Hepatocyte (in vitro differentiated cells): ENCODE data around the gene ADAM33. TPM values are rescaled to one million over a fixed set of nuclear protein-coding genes. Genes with fewer than 3 reads are reported as not detected.

Source experiments
- DNase-seq: peaks from one replicate; pipeline ENCODE4 v3.0.0-alpha.2; 2016; ENCODE audit warnings: low spot score
- H2AFZ ChIP-seq: fragments of 200-600 bp; sonication (generic); 2 replicates; pipeline ENCODE4 v1.6.0; 2016; ENCODE audit warnings: antibody characterized with exemption, mild to moderate bottlenecking
- H3K27ac ChIP-seq: fragments of 200-600 bp; sonication (generic); 2 replicates; pipeline ENCODE4 v1.5.1; 2016; ENCODE audit warnings: mild to moderate bottlenecking
- H3K27me3 ChIP-seq: fragments of 200-600 bp; sonication (generic); 2 replicates; pipeline ENCODE4 v1.6.1; 2016
- H3K36me3 ChIP-seq: fragments of 200-600 bp; sonication (generic); replicated peaks from 2 replicates; pipeline ENCODE4 v1.5.1; 2016; ENCODE audit warnings: low read depth; ENCODE audit not compliant: insufficient read depth
- H3K4me1 ChIP-seq: fragments of 200-600 bp; sonication (generic); 2 replicates; pipeline ENCODE4 v1.5.1; 2016; ENCODE audit warnings: mild to moderate bottlenecking, moderate library complexity; ENCODE audit not compliant: insufficient read depth
- H3K4me2 ChIP-seq: fragments of 200-600 bp; sonication (generic); 2 replicates; pipeline ENCODE4 v1.6.0; 2016
- H3K4me3 ChIP-seq: fragments of 200-600 bp; sonication (generic); 2 replicates; pipeline ENCODE4 v1.5.1; 2016; ENCODE audit warnings: mild to moderate bottlenecking
- H3K79me2 ChIP-seq: fragments of 200-600 bp; sonication (generic); 2 replicates; pipeline ENCODE4 v1.6.0; 2017; ENCODE audit warnings: mild to moderate bottlenecking
- H3K9me2 ChIP-seq: fragments of 200-600 bp; sonication (generic); replicated peaks from 2 replicates; pipeline ENCODE4 v1.6.0; 2017; ENCODE audit warnings: mild to moderate bottlenecking; ENCODE audit not compliant: insufficient read depth
- H3K9me3 ChIP-seq: fragments of 200-600 bp; sonication (generic); 2 replicates; pipeline ENCODE4 v1.5.1; 2016; ENCODE audit warnings: low read depth, mild to moderate bottlenecking
- H4K20me1 ChIP-seq: fragments of 200-600 bp; sonication (generic); 2 replicates; pipeline ENCODE4 v1.6.0; 2016; ENCODE audit warnings: mild to moderate bottlenecking; ENCODE audit not compliant: insufficient read depth, poor library complexity, severe bottlenecking
- EZH2 ChIP-seq: fragments of 200-600 bp; sonication (generic); IDR thresholded peaks from 2 replicates; pipeline ENCODE4 v1.6.1; 2016; ENCODE audit warnings: antibody characterized with exemption, mild to moderate bottlenecking, borderline replicate concordance
- EZH2phosphoT487 ChIP-seq: fragments of 200-600 bp; sonication (generic); IDR thresholded peaks from one replicate; pipeline ENCODE4 v1.6.1; 2018; ENCODE audit warnings: antibody characterized with exemption, mild to moderate bottlenecking, low read depth, moderate library complexity; ENCODE audit not compliant: unreplicated experiment, severe bottlenecking
- WGBS: methylation state at CpG from one replicate; pipeline ENCODE4 v1.1.6; 2016; ENCODE audit warnings: low lambda C conversion rate; ENCODE audit errors: missing lambda C conversion rate; 5-methylcytosine and 5-hydroxymethylcytosine counted together
- polyA plus RNA-seq: library from polyadenylated mRNA; unstranded; fragments of >200 nt; fragmentation: Nextera tagmentation; extraction: Ambion mirVana; gene quantifications from 2 replicates; pipeline ENCODE4 v1.2.1, GENCODE V29; 2016
- total RNA-seq: library from RNA; depleted of rRNA; stranded (reverse); fragments of >200 nt; gene quantifications from 2 replicates; pipeline ENCODE4 v1.2.3, GENCODE V29; 2014
- TF ChIP-seq, protein P1 (sequence below): fragments of 200-600 bp; sonication (generic); IDR thresholded peaks from 2 replicates; pipeline ENCODE4 v1.5.1; 2016; ENCODE audit warnings: antibody characterized with exemption, mild to moderate bottlenecking; ENCODE audit not compliant: poor library complexity

ADAM33 gene
- total and polyA plus RNA-seq, 2 experiments from 2014 or later, result 18.9 to 41.6 TPM

- Histone ChIP-seq H2AFZ (no peak overlapping the region), H4K20me1 (no peaks in the 10 kb centered on the region), H3K27me3 (no peaks in the 10 kb centered on the region), H3K4me1 (no peaks in the 10 kb centered on the region), H3K4me2 (no peak overlapping the region), H3K9me3 (no peaks in the 10 kb centered on the region), H3K79me2 (no peaks in the 10 kb centered on the region), H3K9me2 (no peaks in the 10 kb centered on the region), H3K4me3 (no peak overlapping the region), H3K36me3 (no peaks in the 10 kb centered on the region), H3K27ac (no peak overlapping the region)
- no peak for DNase-seq
- TF ChIP-seq, protein P1, sequence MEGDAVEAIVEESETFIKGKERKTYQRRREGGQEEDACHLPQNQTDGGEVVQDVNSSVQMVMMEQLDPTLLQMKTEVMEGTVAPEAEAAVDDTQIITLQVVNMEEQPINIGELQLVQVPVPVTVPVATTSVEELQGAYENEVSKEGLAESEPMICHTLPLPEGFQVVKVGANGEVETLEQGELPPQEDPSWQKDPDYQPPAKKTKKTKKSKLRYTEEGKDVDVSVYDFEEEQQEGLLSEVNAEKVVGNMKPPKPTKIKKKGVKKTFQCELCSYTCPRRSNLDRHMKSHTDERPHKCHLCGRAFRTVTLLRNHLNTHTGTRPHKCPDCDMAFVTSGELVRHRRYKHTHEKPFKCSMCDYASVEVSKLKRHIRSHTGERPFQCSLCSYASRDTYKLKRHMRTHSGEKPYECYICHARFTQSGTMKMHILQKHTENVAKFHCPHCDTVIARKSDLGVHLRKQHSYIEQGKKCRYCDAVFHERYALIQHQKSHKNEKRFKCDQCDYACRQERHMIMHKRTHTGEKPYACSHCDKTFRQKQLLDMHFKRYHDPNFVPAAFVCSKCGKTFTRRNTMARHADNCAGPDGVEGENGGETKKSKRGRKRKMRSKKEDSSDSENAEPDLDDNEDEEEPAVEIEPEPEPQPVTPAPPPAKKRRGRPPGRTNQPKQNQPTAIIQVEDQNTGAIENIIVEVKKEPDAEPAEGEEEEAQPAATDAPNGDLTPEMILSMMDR, result no peak
- TF ChIP-seq EZH2 (no peak), EZH2phosphoT487 (no peak)
- 95% methylated on average over 3 of the region's 3 CpGs for WGBS
Measured at GRCh38 chr20:3640259-3640658, 41.6 kb downstream of the ADAM33 start.

DNA sequence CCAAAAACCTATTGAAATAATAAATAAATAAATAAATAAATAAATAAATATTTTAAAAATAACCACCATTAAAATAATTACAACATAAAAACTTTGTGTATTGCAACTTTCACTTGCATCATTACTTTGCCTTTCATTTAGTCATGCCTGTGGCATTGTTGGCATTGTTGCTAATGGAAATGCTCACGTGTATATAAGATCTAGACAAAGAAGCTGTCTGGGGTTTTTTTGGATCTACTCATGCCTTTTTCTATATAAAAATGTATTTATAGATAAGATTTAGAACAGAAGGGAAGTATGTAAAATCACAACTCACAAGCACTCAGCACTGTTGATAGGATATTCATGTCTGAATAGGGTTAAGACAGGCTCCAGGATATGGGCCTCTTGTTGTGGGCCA lies 46.5 kb downstream of the ADAM33 start:
- no peak for TF ChIP-seq EZH2phosphoT487
- TF ChIP-seq, protein P1, result no peak
- TF ChIP-seq EZH2, result no peak
- Histone ChIP-seq H2AFZ (no peak overlapping the region), H3K4me2 (no peak overlapping the region), H3K36me3 (no peaks in the 10 kb centered on the region), H3K9me3 (no peaks in the 10 kb centered on the region), H3K4me3 (no peak overlapping the region), H3K27me3 (no peaks in the 10 kb centered on the region), H3K27ac (no peak overlapping the region), H4K20me1 (no peaks in the 10 kb centered on the region), H3K4me1 (no peaks in the 10 kb centered on the region), H3K79me2 (no peaks in the 10 kb centered on the region), H3K9me2 (no peaks in the 10 kb centered on the region)
- 86% methylated on average over 1 of the region's 1 CpG for WGBS
- no peak for DNase-seq

DNA sequence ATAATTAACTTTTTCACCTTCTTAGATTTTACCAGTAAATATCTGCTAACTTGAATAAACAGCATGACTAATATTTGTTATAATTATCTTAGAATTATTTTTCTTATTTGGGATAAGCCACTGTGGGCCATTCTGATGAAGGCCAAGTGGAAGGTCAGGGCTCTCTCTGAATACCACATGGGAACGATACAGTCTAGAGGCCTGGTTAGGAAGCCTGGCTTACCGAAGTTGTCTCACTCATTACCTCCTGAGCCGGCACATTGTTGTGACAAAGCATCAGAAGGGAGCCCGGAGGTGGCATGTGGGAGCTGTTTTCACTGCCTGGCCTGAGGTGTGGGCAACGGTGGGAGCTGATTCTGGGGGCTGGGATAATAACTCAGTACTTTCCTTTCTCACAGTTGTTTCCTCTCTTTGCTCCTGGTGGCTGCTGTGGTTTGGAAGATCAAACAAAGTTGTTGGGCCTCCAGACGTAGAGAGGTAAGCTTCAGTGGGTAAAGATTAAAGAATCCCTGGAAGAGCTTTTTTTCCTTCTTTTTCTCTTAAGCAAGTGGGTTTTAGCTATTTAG lies 47.8 kb downstream of the ADAM33 start:
- Histone ChIP-seq H3K27me3 (no peaks in the 10 kb centered on the region), H3K9me3 (no peaks in the 10 kb centered on the region), H3K4me2 (no peak overlapping the region), H3K27ac (no peak overlapping the region), H3K9me2 (no peaks in the 10 kb centered on the region), H3K36me3 (no peaks in the 10 kb centered on the region), H3K79me2 (no peaks in the 10 kb centered on the region), H3K4me1 (no peaks in the 10 kb centered on the region), H2AFZ (no peak overlapping the region), H4K20me1 (no peaks in the 10 kb centered on the region), H3K4me3 (no peak overlapping the region)
- TF ChIP-seq EZH2 (no peak), EZH2phosphoT487 (no peak)
- TF ChIP-seq, protein P1, result no peak
- no peak for DNase-seq
- 80% methylated on average over 6 of the region's 6 CpGs for WGBS
